T-helper 1 cell (primary cell): ENCODE results near the gene MAPK8IP3.

Source experiments
- DNase-seq, 5 donors: peaks; one replicate each; pipeline ENCODE4 v3.0.0-alpha.2; 2012 to 2020

MAPK8IP3 gene

GRCh38 chr16:1762879-1763520, 57.0 kb downstream of the MAPK8IP3 start:
- DNase-seq, result no peak

- DNase-seq, result no peak
Observed at GRCh38 chr16:1763521-1764511, 57.8 kb downstream of the MAPK8IP3 start.

DNA sequence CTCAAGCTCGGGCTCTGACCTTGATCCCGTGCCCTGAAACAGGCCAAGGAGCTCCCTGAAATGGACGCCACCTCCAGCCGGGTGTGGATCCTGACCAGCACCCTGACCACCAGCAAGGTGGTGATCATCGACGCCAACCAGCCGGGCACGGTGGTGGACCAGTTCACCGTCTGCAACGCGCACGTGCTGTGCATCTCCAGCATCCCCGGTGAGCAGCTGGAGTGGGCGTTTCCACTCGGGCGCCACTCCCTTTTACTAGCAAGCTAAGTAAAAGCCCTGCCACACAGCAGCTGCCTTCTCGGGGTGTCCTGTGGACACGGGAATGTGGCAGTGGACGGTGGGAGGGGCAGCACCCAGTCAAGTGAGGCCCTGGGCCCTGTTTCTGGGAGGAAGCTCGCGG, 59.0 kb downstream of the MAPK8IP3 start:
- no peak for DNase-seq

DNA sequence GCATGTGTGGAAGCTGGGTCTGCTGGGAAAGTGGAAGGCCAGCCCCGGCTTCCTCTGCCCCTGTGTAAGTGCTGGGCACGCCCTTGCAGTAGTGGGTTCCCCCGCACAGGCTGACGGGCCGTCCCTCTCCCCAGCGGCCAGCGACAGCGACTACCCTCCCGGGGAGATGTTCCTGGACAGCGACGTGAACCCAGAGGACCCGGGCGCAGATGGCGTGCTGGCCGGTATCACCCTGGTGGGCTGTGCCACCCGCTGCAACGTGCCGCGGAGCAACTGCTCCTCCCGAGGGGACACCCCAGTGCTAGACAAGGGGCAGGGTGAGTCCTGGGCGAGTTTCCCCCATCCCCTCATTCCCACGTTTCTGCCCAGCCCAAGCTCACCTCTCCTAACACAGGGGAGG, 59.8 kb downstream of the MAPK8IP3 start:
- DNase-seq, result no peak

- DNase-seq, result no peak
Observed at GRCh38 chr16:1766231-1766630, 60.2 kb downstream of the MAPK8IP3 start.

- DNase-seq, result no peak
Observed at GRCh38 chr16:1766701-1767100, 60.7 kb downstream of the MAPK8IP3 start.

DNA sequence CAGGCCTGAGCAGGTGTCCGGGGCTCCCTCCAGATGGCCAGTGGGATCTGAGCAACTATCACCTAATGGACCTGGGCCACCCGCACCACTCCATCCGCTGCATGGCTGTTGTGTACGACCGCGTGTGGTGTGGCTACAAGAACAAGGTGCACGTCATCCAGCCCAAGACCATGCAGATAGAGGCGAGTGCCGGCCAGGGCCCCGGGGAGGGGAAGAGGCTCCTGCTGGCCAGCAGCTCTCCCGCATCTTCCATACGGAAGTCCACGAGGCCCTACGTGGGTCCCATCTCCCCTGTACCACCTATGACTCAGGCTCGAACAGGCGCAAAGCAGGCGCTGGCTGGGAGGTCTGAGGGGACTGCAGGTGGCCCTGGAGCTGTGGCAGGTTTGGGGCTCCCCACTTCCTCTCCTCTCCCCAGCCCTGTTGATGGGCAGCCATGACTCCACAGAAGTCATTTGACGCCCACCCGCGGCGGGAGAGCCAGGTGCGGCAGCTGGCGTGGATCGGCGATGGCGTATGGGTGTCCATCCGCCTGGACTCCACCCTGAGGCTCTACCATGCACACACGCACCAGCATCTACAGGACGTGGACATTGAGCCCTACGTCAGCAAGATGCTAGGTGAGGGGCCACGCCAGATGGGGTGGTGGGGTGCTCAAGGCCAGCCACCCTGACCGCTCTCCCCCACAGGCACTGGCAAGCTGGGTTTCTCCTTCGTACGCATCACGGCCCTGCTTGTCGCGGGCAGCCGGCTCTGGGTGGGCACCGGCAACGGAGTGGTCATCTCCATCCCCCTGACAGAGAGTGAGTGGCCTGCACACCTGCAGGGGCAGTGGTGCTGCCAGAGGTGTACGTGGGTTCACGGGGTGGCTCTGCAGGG, 61.4 kb downstream of the MAPK8IP3 start:
- DNase-seq, result no peak

DNA sequence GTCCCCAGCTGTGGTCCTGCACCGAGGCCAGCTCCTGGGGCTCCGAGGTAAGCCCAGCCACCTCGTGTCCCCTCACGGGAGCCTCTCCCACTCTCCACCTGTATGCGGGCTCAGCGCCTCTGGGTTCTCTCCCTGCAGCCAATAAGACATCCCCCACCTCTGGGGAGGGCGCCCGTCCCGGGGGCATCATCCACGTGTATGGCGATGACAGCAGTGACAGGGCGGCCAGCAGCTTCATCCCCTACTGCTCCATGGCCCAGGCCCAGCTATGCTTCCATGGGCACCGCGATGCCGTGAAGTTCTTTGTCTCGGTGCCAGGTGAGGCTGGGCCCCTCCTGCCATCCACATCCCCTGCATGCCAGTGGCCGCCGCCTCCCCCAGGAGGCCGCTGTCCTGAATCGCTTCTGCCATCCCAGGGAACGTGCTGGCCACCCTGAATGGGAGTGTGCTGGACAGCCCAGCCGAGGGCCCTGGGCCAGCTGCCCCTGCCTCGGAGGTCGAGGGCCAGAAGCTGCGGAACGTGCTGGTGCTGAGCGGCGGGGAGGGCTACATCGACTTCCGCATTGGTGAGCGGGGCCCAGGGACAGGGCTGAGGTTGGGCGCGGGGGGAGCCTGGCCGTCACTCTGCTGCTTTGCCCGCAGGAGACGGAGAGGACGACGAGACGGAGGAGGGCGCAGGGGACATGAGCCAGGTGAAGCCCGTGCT, 62.2 kb downstream of the MAPK8IP3 start:
- DNase-seq, result no peak

- DNase-seq, result no peak
Observed at GRCh38 chr16:1768767-1769401, 62.9 kb downstream of the MAPK8IP3 start.

DNA sequence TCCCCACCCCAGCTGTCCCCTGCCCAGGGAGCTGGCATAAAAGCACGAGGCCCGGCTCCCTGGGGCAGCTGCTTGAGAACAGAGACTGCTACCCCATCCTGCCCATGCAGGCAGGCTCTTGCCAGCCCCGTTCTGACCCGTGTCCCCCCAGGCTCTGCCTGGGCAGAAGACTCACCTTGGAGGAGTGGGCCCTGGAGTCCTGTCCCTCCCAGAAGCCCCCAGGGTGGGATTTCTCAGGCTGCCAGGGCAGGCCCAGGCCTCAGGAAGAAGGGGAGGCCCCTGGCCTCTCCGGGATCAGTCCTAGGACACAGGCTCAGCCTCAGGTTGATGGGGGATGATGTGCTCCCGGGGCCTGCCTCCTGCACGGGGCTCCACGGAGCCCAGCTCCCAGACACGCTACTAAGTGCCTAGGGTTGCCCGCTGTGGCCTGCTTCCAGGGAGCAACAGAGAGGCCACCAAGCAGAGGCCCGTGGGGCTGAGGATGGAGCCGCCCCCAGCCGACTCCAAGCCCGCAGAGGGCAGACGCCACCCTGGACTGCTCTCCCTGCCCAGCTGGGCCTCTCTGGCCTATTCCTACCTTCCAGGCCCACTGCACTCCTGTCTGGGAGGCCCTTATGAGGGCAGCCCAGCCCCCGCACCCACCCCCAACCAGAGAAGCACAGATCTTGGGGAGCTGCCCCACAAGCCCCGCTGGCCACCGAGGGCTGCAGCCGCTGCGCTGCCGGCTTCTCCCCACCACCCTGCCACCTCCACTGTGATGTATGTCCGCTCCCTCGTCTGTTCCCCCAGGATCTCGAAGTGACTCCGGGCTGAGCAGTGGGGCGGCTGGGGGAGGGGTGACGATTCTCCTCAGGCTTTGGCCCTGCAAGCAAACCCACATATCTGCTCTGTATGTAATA, 63.7 kb downstream of the MAPK8IP3 start:
- DNase-seq, result no peak

- peak in 3 of 5 donors; percentile 24 to 53 (median 31) for DNase-seq
Observed at GRCh38 chr16:1770328-1771187, 64.6 kb downstream of the MAPK8IP3 start.

- peak; percentile 50 to 77 (median 67) for DNase-seq
Observed at GRCh38 chr16:1771188-1771863, 65.3 kb downstream of the MAPK8IP3 start, which contains the start of gene NME3. Gene NME3, minus strand, starts transcription at chr16:1771543. Its CDS starts 9 bp downstream, at chr16:1771534.

DNA sequence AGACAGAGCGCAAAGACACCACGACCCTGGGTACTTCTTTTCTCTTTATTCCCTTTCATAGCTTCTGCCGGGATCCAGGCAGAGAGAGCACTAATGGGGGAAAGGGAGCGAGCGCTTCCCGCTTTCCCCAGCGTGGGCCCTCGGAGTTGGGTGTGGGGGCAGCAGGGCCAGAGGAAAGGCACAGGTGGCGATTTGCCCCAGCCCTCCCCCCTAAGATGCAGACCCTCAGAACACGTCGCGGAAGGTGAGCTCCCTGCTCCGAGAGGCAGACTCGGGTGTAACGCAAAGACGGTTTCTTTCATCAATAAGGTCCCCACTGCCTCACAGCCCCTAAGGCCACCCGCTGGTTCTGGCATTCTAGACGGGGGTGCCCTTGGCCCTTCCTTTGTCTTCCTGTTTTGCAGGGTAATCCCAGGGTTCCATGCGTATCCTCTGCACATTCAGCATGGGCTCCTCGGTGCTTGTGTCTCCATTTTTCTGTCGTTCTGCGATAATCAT, 65.9 kb downstream of the MAPK8IP3 start:
- DNase-seq, result no peak

- peak in 3 of 5 donors; percentile 41 to 64 (median 49) for DNase-seq
Observed at GRCh38 chr16:1772362-1772907, 66.4 kb downstream of the MAPK8IP3 start, which contains the start of gene EME2. Gene EME2, plus strand, starts transcription at chr16:1772810. Its CDS starts 418 bp downstream, at chr16:1773228.

- DNase-seq, result peak; percentile 54 to 86 (median 68)
Observed at GRCh38 chr16:1772908-1773702, 67.1 kb downstream of the MAPK8IP3 start, which contains the start of gene MRPS34. Gene MRPS34, minus strand, starts transcription at chr16:1773134. Its CDS starts 15 bp downstream, at chr16:1773119.

GRCh38 chr16:1773703-1774447, 67.9 kb downstream of the MAPK8IP3 start:
- DNase-seq, result no peak

DNA sequence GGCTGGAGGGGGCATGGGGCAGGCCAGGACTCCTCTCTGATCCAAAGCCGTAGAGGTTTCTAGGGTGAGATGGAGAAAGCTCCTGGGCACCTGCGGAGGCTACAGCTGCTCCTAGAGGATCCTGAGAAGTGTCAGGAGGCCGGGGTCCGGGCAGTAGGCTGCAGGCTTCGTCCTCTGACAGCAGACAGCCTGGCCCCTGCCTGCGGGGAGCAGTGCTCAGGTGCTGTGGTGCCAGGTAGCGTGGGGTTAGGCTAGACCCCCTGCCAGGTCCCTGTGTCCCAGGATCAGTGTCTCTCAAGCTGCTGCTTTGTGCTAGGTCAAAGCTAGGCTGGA, 68.4 kb downstream of the MAPK8IP3 start:
- DNase-seq, result no peak
